Retina (tissue), 1 donor: ENCODE data around the gene COBL.
A peak's percentile ranks its signal among the peaks of the same experiment; 100 is the strongest.

Experiments
- DNase-seq: peaks from one replicate; pipeline ENCODE4 v3.0.0-alpha.2; 2016

COBL gene

DNA sequence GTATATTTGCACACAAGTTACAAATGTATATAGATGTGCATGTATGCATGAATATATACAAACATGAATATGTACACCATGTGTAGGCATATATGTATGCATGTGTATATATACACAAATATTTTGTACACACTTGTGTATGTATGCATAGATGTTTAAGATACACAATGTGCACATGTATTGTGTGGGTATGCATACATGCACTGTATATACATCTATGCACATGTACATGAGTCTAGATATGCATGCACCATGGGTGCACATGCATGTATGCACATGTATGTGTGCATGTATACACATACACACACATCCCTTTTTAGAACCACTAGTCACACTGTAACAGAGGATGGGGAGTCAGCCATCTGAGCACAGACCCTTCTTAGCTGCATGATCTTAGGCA, 249.4 kb downstream of the COBL start:
- DNase-seq, result no peak

DNA sequence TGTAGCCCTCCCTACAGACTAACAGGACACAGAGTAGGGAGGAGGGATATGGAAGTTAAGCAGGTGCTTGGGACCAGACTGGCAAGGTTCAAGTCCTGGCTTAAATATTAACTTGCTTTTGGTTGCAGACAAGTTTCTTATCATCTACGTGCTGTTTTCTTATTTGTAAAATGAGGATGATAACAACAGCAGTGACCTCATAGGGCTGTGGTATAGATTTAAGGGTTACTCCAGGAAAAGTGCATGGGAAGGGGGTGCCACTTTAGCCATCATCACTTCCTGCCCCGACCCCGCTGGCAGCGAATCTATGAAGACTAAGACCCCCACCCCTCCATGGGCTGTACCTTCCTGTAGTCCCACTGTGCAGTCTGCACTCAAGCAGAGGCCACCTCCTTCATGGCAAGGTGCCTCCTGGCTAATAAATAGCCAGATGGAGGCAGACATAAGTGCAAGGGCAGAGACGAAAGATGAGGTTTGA, 250.2 kb downstream of the COBL start:
- no peak for DNase-seq

DNA sequence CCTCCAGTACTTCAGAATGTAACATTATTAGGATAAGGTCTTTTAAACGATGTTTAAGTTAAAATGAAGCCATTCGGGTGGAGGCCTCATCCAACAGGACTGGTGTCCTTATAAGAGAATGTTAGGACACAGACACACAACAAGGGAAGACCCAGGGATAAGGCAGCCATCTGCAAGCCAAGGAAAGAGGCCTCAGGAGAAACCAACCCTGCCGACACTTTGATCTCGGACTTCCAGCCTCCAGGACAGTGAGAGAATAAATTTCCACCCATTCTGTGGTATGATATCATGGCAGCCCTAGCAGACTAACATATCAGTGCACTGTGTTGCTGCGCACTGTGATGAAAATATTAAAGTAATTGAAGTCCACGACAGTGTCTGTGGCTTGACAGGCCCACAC, 250.8 kb downstream of the COBL start:
- no peak for DNase-seq

DNA sequence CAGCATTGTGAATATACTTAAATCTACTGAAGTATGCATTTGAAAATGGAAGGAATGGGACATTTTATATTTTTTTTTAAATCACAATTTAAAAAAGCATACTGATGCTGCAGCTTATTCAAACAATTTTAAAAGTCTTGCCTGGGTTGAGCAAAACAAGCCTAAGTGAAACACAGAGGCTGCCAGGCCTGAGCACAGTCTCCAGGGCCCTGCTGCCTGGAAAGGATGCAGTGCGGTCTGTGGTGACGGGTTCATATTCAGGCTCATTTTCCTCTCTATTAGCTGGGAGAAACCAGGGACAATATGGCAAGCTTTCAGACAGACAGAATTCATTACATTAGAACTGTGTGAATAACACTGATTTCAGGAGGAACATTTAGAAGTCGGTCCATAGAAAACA, 251.9 kb downstream of the COBL start:
- DNase-seq, result no peak

DNA sequence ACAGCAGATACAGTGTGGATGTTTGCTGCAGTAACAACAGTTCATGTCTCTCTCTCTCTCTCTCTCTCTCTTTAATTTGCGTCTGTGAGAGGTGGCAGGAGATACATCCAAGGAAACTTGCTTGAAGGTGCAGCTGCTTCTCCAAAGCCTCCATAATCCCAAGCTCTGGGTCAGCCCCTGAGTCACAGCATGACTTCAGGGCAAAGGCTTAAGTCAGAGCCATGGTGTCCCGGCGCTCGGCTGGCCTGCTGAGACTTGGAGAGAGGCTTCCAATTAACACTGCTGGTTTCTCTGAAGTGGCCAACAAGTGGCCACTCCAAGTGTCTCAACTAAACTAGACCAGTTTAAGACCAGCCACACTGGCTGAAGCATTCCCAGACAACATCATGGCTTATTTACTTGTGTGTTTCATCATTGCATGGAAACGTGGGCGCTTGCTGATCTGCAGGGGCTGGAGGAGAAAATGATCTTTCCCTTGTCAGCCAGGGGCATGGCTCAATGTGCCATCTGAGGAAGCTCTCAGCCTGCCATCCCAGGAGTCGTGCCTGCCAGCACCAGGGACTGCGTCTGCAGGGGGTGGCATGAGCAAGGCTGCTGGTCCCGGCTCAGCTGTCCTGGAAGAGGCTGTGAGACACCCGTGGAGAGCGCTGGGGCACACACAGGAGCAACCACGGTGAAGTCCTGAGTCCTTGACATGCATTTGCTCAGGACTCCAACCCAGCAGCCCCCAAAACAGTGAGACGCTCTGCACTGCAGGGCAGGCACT, 254.2 kb downstream of the COBL start:
- peak; percentile 32 for DNase-seq

DNA sequence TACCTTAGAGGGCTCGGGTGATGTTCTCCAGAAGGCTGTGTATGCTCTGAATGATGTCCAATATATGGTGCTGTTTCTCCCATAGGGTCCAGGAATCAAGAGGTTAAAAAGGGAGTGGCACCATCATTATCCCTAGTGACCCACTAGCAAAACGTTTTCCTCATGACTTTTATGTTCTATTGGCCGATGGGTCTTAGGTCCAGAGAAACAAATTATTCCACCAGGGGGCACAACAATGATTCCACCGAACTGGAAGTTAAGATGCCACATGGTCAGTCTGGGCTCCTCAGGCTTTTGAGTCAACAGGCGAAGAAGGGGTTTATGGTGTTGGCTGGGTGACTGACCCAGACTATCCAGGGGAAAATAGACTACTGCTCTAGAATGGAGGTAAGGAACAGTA, 256.1 kb downstream of the COBL start:
- no peak for DNase-seq

DNA sequence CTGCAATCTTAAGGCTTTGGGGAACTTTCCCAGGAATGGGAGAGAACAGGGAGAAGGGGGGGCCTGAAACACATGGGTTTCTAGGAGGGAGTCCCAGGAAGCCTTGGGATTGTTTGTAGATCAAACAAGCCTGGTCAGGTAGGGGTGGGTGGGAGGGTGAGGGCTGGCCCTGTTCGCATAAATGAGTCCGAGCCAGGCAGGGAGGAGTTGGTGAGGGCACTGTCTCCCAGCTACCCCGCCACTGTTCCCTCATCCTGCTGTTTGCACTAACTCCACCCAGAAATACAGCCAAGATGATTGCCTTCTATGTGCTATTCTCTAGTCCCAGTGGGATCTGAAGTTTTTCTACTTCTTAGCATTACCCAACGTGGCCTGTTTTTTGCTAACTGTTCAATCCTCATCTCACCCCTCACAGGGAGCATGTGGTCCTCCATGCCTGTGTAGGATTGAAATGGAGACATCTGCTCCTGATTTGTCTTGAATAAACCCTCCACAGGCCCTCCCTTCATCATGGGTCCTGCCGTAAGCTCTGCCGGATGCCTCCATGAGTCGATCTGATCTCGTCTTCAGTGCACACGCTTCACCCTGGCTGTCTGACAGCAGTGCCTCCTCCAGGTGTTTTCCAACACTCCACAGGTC, 257.0 kb downstream of the COBL start:
- no peak for DNase-seq

DNA sequence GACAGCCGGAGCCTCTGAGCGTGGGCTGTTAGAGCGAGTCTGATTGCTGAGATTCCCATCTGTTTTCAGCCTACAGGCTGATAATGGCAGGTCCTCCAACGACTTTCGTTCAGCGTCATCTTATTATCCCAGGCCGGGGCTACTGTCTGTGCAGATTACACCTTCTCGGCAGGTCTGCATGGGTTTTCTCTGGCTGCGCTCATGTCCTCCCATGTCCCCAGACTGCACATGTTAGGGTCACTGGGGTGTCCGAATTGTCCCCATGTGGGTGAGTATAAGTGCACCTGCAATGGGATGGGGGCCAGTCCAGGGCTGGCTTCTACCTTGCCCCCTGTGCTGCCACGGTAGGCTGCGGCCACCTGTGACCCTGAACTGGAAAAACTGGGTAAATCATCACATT, 257.8 kb downstream of the COBL start:
- no peak for DNase-seq

DNA sequence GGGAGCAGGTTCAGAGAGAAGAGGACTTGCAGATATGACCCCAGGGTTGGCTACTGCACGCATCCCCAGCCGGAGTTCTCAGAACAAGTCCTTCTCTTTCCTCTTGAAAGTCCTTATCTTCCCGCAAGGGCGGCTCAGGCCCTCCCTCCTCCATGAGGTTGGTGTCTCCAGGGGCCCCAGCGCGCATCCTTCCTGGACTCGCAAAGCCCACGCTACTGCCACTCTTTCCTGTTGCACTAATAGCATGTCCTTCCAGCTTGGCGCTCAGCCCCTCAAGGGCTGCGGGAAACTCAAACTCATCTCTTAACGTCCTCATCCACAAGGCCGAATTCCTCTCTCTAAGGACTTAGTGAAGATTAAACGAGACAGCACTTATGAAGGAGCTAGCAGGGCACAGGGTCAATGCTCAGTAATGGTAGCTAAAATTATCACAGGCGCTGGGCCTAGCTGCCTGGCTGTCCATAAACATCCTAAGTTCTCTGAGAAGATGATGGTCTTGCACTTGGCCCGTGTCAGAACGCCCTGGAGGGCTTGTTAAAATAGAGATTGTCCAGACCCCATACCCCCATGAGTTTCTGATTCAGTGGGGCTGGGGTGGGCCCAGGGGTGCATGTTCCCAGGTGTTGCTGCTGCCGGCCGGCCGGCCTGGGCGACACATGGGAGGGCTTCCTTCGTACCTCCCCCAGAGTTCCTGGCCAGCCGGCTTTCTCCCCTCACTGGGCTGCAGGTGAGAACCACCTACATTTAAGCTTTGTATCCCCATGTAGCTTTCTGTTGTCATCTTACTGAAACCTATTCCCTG, 261.4 kb downstream of the COBL start:
- DNase-seq, result peak; percentile 34

DNA sequence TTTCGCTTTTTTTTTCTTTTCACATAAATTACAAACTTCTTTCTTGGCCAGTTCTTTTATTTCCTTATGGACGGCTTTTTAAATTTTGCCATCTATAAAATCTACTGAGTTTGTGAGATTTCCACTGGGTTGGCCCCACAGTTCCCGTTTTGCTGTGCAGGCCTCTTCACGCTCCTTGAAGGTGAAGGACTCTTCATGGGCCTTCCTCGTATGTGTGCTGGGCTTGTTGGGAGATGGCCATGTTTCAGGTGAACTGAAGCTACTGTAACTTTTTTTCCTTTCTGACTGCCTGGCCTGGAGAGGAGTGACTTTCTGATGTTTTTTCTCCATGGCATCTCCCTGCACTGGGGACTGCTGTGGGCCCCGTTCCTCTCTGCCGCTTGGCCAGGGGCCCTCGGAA, 262.4 kb downstream of the COBL start:
- no peak for DNase-seq

DNA sequence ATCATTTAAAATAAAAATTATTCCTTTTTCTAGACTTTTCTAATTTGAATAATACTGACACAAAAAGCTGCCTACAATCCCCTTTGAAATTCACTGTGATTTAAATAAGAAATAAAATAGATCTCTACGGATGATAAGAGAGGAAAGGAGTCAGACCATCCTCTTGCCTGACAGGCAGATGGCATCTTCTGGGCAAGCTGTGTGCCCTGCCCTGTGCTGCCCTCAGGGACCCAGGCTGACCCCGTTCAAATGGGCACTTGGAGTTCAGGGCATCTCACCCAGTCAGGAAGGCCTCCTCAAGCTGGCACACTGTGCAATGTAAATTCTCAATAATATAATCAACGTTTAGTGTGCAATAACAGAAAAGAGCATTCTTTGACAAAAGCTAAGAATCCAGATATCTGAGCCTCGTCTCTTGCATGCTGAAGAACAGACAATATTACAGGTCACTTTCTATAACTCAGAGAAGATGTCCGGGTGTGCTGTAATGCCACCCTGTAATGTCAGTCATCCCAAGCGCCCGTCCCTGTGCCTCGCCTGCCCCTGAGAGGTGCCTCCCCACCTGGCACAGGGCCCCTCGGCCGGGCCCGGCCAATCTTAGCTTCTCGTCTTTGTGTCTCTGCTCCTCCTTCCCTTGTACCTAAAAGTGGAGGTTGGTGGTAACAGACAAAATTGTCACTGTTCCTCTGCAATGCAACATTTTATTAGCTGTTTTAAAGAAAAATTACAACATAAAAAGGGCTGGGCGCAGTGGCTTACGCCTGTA, 263.3 kb downstream of the COBL start:
- DNase-seq, result no peak

DNA sequence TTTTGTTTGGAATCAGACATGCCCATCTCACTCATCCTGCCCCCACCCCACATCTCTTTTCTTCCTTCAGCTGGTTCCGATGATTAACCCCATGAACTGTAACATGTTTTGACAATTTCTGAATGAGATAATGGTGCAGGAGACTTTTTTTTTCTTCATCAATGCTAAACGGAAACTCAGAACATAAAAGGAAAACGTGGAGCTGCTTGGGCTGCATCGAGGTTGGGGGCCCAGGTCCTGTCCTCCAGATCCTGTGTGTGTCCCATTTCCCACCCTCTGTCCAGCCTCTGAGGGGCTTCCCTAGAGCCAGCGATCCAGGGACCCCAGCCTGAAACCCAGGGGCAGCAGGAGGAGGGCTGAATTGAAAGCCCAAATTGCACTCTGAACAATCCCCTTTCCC, 270.1 kb downstream of the COBL start:
- DNase-seq, result peak; percentile 82

DNA sequence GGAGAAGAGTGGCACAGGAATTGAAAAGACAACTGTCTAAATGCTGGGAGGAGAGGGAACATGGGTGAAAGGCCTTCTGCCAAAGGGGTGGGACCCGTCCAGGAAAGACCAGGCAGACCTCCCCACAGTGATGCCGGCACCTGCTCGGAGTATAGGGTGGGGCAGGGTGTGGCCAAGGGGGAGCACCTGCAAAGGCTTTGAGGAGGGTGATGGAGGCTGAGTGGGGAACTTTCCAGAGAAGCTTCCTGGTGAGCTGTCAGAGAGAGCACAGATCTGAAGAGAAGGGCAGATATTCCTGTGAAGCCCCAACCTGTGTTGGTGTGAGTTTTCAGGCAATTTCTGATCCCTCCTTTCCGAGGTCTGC, 270.5 kb downstream of the COBL start:
- DNase-seq, result no peak

DNA sequence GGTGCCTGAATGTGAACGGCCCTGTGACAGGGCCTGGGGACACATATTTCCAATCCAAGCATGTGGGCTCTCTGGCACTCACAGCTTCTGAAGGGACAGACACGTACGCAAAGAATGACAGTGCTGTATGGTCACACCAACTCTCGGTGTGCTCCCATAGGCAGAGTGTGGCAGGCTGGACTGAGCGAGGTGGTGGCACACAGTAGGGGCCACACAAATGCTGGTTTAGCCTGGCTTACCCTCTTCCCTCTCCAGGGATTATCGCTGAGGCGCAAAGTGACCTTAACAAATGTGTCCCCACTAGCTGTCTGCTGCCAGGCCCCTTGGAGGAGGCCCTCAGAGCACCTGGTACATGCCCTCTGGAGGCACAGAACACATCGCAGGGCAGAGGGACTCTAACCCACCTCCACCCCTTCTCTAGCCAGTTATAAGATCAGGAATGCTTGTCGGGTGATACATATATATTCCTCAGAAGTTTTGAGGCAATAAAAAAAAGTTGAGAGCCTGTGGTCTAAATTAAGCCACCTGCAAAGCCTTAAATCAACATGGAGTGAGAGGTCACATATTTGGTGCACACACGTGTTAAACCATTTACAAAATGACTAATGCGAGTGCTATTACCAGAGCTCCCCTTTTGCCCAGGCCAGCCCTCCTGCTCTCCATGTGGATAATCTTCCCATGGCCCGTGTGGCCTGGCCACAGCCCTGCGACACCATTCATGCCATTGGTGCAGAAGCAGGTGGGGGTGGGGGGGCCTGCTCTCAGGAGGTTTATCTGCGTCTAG, 271.1 kb downstream of the COBL start:
- peak; percentile 21 for DNase-seq

DNA sequence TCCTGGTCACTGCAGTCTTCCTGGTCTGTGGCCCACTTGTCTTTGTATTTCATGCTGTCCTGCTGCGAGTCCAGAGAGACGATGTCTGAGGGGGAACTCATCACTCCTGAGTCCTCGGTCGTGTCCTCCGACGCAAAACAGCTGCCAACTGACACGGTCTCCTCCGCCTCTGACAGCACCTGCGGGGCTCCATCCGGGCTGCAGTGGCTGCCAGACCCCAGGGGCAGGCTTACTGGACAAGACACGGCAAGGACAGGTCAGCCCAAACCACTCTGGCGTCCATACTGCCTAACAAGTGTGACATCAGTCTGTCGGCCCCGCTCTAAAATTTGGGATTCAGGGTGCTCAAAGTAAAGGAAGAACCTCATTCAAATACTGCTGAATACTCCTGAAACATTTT, 273.1 kb downstream of the COBL start:
- DNase-seq, result no peak

DNA sequence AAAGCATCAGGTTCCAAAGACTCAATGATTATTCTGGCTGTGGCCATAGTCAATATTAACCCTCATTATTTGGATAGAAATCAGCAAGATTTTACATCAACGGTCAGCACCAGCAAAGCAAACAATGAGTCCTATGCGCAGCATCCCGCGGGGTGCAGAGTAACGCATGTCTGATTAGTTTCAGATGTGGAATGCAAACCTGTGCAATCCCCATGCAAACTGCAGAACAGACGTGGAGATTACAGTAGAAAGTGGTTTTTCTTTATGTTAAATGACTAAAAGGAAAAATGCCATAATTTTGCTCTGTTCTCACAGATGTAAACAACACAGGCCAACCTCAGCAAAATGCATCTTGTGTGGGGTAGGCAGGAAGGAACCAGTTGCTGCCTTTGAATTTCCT, 275.8 kb downstream of the COBL start:
- no peak for DNase-seq

DNA sequence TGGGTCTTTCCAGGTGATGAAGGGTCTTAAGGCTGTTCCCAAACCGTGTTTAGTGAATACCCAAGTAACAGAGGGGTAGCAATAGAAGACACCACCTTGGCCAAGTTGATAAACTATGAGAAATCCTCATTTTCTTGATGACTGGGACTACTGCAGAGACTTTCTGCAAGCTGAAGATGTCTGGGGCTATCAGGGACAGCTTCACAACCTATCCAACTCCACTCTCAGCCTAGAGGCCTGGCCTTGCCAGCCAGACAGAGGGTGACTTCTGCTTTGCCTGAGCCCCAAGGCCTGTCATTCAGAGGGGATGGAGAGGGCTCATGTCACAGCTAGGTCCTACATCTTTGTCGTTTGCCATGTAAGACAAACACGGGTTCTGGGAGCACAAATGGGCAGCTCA, 278.0 kb downstream of the COBL start:
- DNase-seq, result no peak

DNA sequence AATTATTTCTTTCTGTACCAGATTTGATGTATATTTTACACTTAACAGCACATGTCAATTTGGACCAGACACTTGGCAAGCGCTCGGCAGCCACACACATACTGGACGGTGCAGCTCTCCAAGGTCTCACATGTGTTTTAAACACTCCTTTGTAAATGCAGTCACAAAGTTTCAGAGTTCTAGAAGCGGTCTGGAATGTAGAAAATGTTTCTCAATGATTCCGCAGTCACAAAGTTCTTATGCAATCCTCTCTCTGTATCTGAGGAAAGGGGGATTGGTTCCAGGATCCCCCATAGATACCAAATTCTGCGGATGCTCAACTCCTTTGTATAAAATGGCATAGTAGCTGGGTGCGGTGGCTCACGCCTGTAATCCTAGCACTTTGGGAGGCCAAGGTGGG, 280.9 kb downstream of the COBL start:
- DNase-seq, result no peak

DNA sequence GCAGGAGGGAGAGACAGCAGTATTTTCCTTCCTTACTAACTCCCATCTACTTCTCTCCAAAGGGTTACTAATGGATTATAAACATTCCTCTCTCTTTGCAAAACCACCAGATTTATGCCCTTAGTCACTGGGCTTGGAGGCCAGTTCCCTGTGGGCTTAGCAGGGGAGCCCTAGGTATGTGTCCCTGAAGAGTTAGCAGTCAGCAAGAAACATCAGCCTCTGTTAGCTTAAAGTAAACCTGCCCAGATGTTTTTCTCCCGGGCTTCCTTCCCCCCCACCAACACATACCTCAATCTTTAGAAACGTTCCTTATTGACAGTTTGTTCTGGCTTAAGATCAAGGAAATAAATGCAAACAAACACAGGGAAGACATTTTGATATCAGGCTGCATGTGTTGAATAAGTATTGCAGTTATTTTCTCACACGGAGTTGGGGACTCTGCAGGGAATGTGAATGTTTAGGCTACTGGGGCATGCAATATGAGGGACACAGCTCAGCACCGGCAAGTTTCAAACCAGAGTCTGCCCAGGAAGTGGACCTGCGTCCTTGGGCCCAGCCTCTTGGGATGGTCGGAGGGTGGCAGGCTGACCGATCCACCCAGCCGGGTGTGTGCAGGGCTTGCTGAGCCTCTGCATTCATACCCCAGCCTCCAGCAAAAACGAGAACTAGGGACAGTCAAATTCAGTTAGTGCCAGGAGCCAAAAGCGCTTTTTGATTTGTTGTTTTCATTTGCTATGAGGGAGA, 281.9 kb downstream of the COBL start:
- DNase-seq, result peak; percentile 45

DNA sequence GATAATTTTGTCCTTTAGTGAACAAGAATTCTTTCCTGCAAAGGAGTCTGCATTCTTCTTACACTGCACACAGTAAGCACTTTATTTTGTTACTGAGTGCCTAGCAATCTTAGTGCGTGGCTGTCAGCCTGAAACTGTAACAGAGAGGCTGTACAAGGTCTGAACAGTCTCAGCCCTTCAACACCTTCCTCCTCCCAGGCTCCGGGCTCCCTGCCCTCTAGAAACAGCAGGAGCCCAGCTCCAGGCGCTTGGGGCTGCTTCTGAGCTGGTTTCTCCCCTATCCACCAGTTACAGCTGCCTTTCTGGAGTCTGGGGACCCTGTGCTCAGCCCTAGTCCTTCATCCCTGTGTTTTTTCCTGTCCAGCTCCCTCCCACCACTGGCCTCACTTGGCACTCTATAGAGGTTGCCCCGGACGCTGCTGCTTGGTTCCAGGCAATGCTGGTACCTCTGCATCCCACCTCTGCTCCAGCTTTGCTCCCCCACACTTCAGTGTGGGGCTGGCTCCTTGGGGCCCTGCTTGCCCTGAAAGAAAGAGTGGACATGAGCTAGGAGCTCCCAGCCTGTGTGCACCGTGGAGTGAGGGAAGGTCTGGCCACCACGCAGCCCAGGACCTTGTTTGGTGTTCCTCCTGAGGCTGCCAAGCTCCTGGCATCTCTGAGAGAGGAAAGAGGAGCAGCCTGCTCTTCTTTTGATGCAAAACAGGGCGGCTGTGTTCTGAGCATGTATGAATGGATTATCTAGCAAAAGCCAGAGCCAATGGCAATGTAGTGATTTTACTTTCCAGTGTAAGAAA, 282.7 kb downstream of the COBL start:
- peak; percentile 60 for DNase-seq
